ENCODE data around the gene TEK.
"Not testable (repeated sequence)": the region's sequence is repeated elsewhere in the genome, so short reads cannot be mapped to it uniquely, and the experiment has no call there.

TEK gene
- total RNA-seq, result 0.05 to 0.17 reads per million in 2 donors

DNA sequence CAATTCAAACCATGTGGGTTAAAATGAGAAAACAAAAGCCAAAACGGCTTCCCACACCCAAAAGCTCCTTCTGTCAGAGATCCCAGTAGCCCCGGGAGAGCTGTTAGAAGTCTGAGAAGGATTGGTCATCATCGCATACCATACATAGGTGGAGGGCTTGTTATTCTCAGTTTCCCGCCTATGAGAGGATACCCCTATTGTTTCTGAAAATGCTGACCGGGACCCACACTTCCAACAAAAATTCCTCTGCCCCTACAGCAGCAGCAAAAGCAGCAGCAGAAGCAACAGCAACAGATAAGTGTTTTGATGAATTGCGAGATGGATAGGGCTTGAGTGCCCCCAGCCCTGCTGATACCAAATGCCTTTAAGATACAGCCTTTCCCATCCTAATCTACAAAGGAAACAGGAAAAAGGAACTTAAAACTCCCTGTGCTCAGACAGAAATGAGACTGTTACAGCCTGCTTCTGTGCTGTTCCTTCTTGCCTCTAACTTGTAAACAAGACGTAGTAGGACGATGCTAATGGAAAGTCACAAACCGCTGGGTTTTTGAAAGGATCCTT, at the start of gene TEK:
TSS of gene TEK (plus strand) at position 245 of the 561 bp plus-strand sequence. CDS start 366 bp downstream, outside the sequence.
- no peak for DNase-seq

DNA sequence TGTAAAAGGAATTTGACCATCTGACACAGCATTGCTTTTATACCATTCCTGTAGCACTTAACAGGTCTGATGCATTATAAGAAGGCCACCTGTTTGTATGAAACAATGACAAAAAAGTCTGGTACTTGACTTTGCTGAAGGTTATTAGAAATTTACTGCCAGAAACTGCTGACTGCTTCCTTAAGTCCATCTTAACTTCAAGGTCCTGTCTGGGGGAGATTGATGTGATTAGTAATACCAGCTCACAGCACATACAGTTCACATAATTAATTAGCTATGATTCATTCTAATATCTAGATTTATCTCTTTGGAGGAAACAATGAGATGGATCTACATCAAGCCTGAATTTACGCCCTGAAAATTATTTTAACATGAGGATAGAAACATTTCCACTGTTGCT, 49.6 kb upstream of the TEK start:
- DNase-seq, result no peak

DNA sequence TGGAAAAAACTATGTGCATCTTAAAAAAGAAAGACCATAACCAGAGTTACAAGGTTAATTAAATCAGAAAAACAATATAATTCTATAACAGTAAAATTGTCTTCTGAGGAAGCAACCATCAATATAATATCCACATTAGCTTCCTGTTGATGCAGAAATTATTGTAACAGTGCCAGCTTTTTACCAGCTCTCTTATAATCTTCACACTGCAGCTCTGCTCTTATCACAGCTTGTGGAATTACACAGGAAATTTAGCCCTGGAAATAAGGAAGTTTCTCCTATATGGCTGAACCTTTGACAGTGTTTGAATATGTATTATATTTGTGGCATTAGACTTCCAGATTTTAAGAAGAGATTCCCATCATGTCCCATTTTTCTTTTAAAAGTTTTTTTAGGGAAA, 49.1 kb upstream of the TEK start:
- no peak for DNase-seq

DNA sequence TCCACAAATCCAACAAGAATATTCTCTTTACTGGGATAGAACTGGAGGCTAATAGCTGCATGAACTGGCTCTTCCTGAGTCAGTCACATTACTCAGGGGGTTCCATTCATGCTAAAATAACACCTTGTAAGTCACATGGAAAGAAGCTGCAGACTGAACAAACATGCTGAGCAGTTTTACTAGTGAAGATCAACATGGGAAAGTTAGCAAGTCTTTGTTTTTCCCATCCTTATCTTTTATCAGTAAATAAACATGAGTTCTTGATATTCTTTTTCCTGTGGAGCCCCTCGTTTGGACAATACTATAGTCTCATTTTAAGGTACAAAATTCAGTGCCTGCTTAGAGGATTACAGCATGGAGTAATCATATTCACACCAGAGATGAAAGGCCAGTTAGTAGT, 43.7 kb upstream of the TEK start:
- DNase-seq, result no peak

DNA sequence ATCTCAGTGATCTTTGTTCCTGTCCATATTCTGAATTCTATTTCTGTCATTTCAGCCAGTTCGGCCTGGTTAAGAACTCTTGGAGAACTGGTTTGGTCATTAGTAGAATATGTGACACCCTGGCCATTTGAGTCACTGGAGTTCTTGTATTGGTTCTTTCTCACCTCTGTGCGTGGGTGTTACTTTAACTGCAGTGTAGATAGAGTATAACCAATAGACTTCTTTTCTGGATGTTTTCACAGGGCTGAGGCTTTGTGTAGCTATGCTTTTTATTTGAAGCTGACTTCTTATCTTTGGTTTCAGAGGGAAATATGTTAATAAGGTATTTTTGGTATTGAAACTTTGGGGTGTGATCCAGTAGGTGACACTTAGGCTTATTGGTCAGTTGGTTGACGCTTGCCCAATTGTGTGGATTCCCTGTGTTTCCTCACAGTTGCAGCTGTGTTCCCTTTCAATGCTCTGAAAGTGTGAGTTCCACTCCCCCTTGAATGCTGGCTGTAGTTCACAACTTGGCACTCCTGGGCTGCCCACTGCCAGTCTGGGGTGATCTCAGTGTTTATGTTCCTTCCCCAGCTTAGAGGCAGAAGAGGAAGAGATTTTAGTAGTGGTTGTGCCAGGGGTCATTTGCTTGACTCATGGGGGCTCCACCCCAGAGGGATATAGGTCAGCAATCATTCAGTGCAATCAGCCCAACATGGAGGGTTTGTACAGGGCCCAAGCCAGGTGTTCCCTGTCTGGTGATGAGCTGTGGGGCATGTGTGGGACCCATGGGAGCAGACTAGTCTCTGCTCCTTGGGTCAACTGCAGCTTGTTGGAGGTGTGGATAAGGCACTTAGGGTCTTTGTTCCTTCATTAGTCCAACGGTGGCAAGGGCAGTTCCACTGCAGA, 34.9 kb upstream of the TEK start:
- no peak for DNase-seq

DNA sequence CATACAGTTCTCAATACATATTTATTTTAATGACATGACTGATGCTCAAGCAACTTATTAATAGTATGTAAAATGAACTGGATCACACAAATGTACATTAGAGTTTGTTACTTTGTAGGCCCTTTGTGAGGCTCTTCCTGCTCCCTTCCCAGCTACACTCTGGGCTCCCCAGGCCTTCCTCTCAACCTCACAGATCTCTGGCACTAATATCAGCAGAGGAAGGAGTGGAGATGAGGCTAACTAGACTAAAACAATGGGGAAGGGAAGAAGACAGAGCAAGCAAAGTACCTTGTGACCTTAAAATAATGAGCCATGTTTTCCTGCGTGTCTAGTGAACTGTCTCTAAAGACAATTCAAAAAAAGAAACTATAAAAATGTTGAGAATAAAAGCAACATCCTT, 30.3 kb upstream of the TEK start:
- DNase-seq, result no peak

DNA sequence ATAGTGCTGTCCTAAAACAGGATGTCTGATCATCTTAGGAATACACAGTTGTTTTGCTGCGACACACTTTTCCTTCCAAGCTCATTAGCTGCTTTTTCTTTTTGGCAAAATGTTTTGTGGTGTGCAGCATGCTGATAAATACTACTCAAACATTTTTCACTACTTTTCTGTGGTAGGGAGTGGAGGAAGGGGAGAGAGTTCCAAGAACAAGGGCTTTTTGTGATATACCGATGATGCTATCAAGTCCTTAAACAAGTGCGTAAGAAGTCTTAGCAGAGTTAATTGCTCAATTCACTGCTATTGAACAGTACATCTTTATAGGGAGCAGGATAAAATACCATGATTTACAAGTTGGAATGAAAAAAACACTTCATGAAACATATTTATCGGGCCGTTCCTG, 23.6 kb upstream of the TEK start:
- no peak for DNase-seq

DNA sequence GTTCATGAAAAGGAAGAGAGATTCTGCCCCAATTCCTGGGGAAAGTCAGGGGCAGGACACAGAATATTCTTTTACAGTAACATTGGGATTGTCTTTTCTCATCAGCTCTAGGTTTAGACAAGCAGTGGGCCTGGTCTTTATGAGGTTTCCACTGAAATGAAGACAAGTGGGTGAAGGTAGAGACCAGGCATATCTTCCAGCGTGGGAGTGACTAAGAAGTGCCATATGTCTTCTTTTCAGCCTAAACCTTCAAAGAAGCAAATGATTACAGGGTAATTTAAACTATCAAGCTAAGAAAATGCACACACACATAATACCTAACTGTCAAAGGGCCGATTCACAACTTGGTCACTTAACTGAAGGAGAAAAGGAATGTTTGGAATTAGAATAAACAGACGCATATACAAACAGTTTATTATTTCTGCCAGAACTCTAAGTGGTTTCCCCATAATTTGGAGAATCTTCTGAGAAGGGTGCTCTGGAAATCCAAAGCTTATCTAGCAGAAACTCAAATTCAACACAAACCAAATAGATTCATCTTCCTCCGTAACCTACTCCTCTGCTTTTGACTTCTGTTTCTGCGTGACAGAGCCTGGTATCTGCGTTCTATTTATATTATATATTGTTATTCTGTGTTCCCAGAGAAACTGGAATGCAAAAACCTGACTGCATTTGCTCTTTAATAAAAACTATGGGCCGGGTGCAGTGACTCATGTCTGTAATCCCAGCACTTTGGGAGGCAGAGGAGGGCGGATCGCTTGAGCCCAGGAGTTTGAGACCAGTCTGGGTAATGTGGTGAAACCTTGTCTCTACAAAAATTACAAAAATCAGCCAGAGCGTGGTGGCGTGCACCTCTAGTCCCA, 22.0 kb upstream of the TEK start:
- no peak for DNase-seq

DNA sequence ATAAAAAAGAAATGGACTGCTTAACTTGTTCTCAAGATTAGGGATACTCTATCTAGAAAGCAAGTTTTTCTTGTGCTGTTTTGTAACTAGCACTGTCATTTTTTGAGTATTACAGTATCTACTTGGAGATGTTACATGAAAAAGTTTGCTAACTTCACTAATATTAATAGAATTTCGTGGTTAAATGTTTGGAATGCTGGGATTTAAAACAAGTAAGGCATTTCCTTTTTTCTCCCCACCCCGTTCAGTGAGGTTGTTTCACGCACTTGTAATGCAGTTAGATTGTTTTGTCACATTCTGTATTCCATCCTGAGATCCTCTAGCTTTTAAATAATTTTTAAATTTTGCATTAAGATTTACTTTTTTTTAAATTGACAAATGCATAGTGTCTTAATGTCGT, 20.0 kb upstream of the TEK start:
- no peak for DNase-seq

DNA sequence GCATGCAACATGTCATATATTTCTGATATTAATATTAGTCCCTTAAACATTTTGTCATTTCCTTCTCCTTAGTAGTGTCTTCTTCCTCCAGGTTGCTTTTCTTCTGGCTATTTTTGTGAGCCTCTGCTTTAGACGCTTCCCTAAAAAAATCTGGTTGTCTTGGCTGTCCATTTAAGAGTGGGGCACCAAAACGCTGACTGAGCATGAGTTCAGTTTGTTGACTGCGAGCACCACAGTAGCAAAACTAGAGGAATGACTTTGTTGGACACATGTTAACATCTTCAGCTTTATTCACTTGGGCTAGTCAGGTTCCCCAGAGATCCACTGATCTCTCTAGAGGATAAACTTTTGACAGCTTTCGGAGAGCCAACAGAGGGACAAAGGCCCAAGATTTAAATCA, 19.3 kb upstream of the TEK start:
- no peak for DNase-seq

DNA sequence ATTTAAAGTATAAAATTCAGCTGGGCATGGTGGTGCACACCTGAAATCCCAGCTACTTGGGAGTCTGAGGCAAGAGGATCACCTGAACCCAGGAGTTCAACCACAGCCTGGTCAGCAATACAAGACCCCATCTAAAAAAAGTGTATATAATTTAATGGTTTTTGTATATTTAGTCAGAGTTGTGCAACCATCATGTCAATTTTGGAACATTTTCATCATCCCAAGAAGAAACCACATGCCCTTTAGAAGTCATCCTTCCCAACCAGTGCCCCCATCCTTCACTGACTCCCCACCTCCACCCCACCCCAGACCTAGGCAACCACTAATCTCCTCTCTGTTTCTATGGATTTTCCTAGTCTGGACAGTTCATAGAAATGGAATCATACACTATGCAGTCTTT, 18.8 kb upstream of the TEK start:
- no peak for DNase-seq

DNA sequence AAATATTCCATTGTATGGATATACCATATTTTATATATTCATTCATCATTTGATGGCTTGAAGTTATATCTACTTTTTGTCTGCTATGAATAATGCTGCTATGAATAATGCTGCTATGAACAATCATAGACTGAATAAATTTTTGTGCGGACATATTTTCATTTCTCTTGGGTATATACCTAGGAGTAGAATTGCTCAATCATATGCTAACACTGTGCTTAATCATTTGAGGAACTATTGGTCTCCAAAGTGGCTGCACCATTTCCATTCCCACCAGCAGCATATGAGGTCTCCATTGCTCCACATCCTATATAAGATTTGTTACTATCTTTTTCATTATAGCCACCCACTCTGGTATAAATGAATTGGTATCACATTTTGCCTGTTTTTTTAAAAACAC, 18.3 kb upstream of the TEK start:
- no peak for DNase-seq

DNA sequence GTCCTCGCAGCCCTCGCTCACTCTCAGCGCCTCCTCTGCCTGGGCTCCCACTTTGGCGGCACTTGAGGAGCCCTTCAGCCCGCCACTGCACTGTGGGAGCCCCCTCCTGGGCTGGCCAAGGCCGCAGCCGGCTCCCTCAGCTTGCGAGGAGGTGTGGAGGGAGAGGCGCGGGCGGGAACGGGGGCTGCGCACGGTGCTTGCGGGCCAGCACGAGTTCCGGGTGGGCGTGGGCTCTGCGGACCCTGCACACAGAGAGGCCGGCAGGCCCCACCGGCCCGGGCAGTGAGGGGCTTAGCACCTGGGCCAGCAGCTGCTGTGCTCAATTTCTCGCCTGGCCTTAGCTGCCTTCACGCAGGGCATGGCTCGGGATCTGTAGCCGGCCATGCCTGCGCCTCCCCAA, 16.5 kb upstream of the TEK start:
- not testable (repeated sequence) for DNase-seq

DNA sequence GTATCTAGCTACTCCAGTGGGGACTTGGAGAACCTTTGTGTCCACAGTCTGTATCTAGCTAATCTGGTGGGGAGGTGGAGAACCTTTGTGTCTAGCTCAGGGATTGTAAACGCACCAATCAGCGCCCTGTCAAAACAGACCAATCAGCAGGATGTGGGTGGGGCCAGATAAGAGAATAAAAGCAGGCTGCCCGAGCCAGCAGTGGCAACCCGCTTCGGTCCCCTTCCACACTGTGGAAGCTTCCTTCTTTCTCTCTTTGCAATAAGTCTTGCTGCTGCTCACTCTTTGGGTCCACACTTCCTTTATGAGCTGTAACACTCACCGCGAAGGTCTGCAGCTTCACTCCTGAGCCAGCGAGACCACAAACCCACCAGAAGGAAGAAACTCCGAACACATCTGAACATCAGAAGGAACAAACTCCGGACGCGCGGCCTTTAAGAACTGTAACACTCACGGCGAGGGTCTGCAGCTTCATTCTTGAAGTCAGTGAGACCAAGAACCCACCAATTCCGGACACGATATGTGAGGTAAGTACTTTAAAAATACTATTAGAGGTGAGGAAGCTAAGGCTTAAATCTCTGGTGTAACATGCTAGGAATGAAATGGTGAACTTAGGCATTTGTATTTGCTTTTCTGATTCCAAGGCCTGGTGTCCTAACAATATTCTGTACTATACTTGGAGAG, 15.5 kb upstream of the TEK start:
- not testable (repeated sequence) for DNase-seq

DNA sequence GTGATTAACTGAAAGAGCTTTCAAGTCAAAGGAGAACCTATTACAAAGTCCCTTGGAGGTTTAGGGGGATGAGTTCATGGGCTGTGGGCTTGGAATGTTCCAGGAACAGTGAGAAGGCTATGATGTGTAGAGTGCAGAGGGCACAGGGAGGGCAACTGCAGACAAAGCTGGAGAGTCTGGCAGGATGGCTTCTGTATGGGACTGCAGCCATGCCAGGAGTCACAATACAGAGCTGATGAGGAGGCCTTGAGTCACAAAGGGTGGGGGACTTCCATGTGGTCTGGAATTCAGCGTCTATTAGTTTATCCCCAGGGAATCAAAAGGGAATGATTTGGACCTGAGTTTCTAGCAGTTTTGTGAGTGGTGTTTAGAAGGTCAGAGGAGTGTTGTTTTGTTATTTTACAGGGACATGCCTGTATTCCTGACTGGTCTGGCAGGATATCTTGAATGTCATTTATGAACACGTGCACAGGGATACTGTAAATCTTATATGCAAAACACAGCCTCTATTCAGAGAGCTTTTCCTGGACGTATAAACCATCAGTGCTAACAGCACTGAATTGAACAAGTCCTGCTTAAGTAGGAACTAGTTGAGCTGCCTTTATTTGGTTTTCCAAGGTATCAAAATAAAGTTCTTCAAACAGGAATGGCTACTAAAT, 14.3 kb upstream of the TEK start:
- DNase-seq, result no peak

DNA sequence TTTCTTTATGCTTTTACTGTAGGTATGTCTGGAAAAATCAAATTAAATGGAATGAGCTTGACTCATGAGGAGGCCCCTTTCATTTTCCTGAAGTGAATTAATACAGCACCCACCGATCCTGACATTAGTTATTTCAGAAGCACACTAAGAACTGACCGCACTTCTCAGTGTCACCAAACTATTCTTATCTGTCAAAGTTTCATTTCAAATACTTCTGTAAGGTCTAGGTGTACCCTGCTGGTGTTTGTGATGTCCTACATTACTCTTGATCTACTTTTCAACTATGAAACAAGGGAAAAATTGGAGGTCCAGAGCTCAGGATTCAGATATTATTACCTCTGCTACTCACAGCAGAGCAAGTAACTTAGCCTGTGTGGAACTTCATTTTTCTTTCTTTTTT, 1.8 kb upstream of the TEK start:
- DNase-seq, result no peak

DNA sequence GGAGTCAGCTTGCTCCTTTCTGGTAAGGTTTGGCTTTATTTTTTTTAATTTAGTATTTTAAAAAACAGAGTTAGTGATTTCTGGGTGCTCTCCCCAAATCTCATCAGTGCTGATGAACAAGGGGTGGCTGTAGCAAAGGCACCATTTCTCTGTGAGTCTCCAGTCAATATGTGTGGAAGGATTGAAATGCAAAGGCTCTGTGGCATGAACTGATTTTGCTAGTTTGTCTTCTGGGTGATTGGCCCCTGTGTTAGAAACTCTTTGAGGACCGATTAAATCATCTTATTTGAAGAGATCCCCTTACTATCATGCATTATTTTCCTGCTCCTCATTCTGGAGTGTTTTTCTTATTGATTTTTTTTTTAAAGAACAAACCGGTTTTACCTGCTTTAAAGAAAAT, 596 bp downstream of the TEK start:
- DNase-seq, result no peak

DNA sequence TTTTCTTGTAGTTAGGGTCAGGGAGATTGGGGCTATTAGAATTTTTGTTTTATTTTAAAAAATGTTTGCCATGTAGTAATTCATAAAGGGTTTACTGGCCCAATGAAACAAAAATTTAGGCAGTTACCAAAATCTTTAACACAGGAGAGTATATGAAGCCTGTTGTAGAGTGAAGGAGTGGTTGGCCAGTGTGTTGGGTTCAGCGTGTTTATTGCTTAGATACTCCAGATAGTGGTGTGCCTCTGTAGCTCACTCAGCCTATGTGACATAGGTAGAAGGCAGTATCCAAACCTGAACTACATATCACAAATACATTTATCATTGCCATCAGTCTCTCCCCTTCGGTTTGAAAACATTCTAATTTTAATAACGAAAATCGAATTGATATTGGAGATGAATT, 1.2 kb downstream of the TEK start:
- DNase-seq, result no peak

DNA sequence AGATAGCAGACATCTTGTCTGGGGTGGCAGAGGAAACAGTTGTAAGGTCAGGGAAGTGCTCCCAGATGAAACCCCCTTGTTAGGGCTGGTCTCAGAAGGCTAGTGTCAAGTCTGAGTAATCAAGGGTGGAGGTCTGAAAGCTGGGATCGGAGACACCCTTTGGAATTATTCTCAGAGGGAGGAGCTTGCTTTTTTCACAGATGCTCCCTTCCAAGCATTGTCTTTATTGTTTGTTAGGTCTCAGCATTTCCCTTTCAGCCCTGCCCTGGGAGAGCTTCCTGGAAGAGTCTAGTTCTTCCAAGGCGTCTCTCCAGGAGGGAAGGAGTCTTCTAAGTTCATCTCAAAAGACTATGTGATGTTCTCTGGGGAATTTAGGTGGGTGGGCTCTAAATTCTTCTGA, 3.2 kb downstream of the TEK start:
- DNase-seq, result no peak

DNA sequence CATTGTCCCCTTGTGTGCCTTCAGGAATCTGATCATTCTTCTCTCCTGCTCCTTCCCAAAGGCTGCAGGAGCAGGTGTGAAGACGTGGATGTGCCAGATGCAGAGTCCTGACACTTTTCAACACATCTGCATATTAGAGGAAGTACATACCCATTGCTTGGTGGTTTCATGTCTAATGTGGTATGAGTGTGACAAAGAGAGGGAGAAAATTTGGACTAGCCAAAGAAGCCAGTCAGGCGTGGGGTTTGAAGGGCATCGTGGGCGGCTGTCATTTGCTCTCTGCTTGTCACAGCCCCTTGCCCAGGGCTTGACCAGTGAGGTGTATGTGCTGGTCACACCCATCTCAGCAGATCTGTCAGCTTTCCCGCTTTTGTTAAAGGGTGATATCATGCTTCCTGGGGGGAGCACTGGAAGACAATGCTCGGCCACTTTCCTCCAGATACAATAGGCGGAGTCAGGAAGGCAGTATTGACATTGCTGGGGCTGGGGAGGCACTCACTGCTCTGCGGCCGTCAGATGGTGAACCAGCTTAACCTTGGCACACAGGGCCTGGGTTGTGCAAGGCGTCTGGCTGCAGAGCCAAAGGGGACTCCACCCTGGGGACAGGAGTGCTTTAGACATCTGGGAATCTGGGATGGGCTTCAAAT, 8.6 kb downstream of the TEK start:
- no peak for DNase-seq

DNA sequence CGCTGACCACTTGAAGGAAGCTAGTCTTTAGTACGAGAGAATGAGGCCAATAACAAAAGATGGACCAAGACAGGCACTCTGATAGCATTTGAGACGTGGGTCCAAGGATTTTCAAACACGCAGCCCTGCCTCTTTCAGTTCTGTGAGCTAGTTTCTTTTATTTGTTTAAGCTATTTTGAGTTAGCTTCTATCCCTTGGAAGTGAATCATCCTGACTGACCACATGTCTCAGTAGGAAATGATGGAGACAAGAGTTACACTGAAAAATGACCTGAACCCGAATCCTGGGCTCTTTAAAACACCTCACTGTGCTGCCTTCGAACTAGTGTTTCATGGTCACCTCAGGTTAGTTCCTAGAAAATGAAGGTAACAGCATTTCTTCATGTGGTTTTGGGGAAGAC, 9.9 kb downstream of the TEK start:
- no peak for DNase-seq

DNA sequence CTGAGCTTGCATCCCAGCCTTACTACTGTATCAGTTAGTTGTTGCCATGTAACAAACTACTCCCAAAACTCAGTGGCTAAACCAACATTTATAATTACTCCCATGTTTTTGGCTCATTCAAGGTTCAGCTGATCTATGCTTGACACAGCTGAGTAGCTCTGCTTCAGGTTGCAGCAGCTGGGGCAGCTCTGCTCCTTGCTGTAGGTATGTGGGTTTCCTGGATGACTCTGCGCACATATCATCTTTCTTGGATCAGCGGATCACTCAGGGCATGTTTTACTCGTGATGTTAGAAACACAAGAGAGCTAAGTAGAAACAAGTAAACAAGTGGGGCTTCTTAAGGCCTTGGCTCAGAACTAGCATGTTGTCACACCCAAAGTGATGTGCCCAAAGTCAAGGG, 15.1 kb downstream of the TEK start:
- DNase-seq, result no peak

Data from activated gamma-delta T cell (primary cell).